ENCODE results near the gene ZBTB22.

- TF ChIP-seq, protein P1, sequence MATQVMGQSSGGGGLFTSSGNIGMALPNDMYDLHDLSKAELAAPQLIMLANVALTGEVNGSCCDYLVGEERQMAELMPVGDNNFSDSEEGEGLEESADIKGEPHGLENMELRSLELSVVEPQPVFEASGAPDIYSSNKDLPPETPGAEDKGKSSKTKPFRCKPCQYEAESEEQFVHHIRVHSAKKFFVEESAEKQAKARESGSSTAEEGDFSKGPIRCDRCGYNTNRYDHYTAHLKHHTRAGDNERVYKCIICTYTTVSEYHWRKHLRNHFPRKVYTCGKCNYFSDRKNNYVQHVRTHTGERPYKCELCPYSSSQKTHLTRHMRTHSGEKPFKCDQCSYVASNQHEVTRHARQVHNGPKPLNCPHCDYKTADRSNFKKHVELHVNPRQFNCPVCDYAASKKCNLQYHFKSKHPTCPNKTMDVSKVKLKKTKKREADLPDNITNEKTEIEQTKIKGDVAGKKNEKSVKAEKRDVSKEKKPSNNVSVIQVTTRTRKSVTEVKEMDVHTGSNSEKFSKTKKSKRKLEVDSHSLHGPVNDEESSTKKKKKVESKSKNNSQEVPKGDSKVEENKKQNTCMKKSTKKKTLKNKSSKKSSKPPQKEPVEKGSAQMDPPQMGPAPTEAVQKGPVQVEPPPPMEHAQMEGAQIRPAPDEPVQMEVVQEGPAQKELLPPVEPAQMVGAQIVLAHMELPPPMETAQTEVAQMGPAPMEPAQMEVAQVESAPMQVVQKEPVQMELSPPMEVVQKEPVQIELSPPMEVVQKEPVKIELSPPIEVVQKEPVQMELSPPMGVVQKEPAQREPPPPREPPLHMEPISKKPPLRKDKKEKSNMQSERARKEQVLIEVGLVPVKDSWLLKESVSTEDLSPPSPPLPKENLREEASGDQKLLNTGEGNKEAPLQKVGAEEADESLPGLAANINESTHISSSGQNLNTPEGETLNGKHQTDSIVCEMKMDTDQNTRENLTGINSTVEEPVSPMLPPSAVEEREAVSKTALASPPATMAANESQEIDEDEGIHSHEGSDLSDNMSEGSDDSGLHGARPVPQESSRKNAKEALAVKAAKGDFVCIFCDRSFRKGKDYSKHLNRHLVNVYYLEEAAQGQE (IDR thresholded peaks at IDR 0.05; ENCODE audit: low read depth) = no peak
- no peak for TF ChIP-seq SIN3A (IDR thresholded peaks at IDR 0.05; ENCODE audit: low read depth)
- no peak for TF ChIP-seq ELF1 (IDR thresholded peaks at IDR 0.05; ENCODE audit: borderline replicate concordance, low read depth)
- no peak for TF ChIP-seq EZH2 (IDR thresholded peaks at IDR 0.05)
- TF ChIP-seq POLR2A (IDR thresholded peaks at IDR 0.05; ENCODE audit: borderline replicate concordance, extremely low read depth, insufficient read depth, insufficient read length) = no peak
- no peak for TF ChIP-seq CTCF (IDR thresholded peaks at IDR 0.05 in 2 of 3, conservative IDR thresholded peaks at IDR 0.05 in 1 of 3; ENCODE audit: borderline replicate concordance in 1 of 3, insufficient read depth in 1 of 3, low read depth in 2 of 3, low read length in 2 of 3)
- TF ChIP-seq ZNF274 (IDR thresholded peaks at IDR 0.05; ENCODE audit: low read depth, low read length) = no peak
- no peak for TF ChIP-seq RAD21 (IDR thresholded peaks at IDR 0.05; ENCODE audit: low read depth)
These were observed 1.5 kb downstream of the ZBTB22 start for GRCh38 chr6:33315793-33316602.
